Effector memory CD4-positive, alpha-beta T cell (primary cell): Measurements from ENCODE around the gene TMEM108.

ENCODE experiments used
- DNase-seq, 3 donors: peaks; one replicate each; pipeline ENCODE4 v3.0.0-alpha.2; 2020
- H3K27ac ChIP-seq: 2 replicates; pipeline ENCODE4 v1.7.0; 2013; ENCODE audit warnings: mild to moderate bottlenecking, low read length, moderate library complexity; ENCODE audit not compliant: insufficient read depth, poor library complexity, severe bottlenecking
- H3K27me3 ChIP-seq: replicated peaks from 2 replicates; pipeline ENCODE4 v1.7.0; 2013; ENCODE audit warnings: mild to moderate bottlenecking, low read length; ENCODE audit not compliant: insufficient read depth, control insufficient read depth, poor library complexity, severe bottlenecking
- H3K36me3 ChIP-seq: 2 replicates; pipeline ENCODE4 v1.7.0; 2013; ENCODE audit warnings: mild to moderate bottlenecking, low read length, moderate library complexity; ENCODE audit not compliant: control insufficient read depth, insufficient read depth
- H3K4me1 ChIP-seq: 2 replicates; pipeline ENCODE4 v1.7.0; 2013; ENCODE audit warnings: low read length, mild to moderate bottlenecking; ENCODE audit not compliant: control insufficient read depth, insufficient read depth, poor library complexity, severe bottlenecking
- H3K4me3 ChIP-seq: 2 replicates; pipeline ENCODE4 v1.7.0; 2013; ENCODE audit warnings: low read length, low read depth, mild to moderate bottlenecking; ENCODE audit not compliant: insufficient read depth, poor library complexity, severe bottlenecking
- H3K9me3 ChIP-seq: 2 replicates; pipeline ENCODE4 v1.7.0; 2013; ENCODE audit warnings: mild to moderate bottlenecking, low read length, moderate library complexity; ENCODE audit not compliant: control insufficient read depth

TMEM108 gene

GRCh38 chr3:133410191-133410892 lies 372.2 kb downstream of the TMEM108 start:
- no peaks in the 10 kb centered on the region for H3K36me3 ChIP-seq
- H3K27ac ChIP-seq: no peak overlapping the region
- DNase-seq: no peak
- no peaks in the 10 kb centered on the region for H3K4me1 ChIP-seq
- no peak overlapping the region for H3K4me3 ChIP-seq
- no peaks in the 10 kb centered on the region for H3K9me3 ChIP-seq
- H3K27me3 ChIP-seq: no peaks in the 10 kb centered on the region

DNA sequence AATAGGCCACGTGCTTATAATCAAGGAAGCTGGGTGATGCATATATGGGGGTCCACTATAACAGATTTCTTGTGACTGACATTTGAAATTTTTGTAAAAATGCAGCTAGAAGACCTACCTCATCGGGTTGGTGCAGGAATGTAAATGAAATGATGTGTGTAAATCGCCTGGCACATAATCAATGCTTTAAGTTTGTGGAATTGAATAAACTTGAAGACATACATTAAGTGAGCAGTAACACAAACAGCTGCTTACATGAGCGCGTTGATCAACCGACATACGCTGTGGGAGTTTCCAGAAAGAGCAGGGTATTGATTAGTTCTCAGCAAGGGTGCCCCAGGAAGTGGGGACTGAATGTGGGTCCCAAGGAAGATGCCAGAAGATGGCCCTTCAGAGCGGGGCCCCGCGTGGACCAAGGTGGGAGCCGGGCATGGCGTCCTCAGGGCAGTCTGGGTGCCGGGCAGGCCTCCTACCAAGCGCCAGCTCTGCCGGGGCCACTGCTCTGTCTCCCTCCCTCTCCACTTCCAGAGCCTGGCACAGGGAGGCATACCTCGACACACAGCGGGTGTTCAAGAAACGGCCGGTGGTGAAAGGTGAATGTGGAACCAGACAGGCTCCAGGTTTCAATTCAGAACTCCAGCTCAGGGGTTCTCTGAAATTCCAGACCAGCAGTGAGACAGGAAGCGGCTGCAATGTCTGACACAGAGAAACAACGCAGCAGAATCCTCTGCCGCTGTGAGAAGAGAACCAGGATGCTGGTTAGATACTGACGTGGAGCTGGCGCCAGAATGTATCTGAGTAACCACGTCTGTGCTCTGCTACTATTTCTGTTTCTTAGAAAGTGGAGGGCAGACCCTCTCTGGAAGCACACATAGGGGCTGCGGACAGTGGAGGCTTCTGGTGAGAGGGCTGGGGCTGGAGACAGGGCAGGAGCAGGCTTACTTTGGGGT lies 374.3 kb downstream of the TMEM108 start:
- Histone ChIP-seq H3K4me3 (no peak overlapping the region), H3K36me3 (no peaks in the 10 kb centered on the region), H3K4me1 (no peaks in the 10 kb centered on the region), H3K27ac (no peak overlapping the region), H3K9me3 (no peaks in the 10 kb centered on the region), H3K27me3 (no peaks in the 10 kb centered on the region)
- DNase-seq: no peak

GRCh38 chr3:133413161-133414020 lies 375.2 kb downstream of the TMEM108 start:
- DNase-seq: no peak
- no peak overlapping the region for H3K27ac ChIP-seq
- H3K4me1 ChIP-seq: no peaks in the 10 kb centered on the region
- H3K4me3 ChIP-seq: no peak overlapping the region
- H3K36me3 ChIP-seq: no peaks in the 10 kb centered on the region
- H3K9me3 ChIP-seq: no peaks in the 10 kb centered on the region
- no peaks in the 10 kb centered on the region for H3K27me3 ChIP-seq

GRCh38 chr3:133414021-133414392 lies 375.8 kb downstream of the TMEM108 start:
- H3K4me3 ChIP-seq: no peak overlapping the region
- no peak for DNase-seq
- H3K27me3 ChIP-seq: no peaks in the 10 kb centered on the region
- no peaks in the 10 kb centered on the region for H3K4me1 ChIP-seq
- no peaks in the 10 kb centered on the region for H3K9me3 ChIP-seq
- no peak overlapping the region for H3K27ac ChIP-seq
- no peaks in the 10 kb centered on the region for H3K36me3 ChIP-seq

- Histone ChIP-seq H3K4me1 (no peaks in the 10 kb centered on the region), H3K27ac (no peak overlapping the region), H3K27me3 (no peaks in the 10 kb centered on the region), H3K36me3 (no peaks in the 10 kb centered on the region), H3K4me3 (no peak overlapping the region), H3K9me3 (no peaks in the 10 kb centered on the region)
- DNase-seq: no peak
These were observed 380.2 kb downstream of the TMEM108 start for GRCh38 chr3:133418361-133418760.

DNA sequence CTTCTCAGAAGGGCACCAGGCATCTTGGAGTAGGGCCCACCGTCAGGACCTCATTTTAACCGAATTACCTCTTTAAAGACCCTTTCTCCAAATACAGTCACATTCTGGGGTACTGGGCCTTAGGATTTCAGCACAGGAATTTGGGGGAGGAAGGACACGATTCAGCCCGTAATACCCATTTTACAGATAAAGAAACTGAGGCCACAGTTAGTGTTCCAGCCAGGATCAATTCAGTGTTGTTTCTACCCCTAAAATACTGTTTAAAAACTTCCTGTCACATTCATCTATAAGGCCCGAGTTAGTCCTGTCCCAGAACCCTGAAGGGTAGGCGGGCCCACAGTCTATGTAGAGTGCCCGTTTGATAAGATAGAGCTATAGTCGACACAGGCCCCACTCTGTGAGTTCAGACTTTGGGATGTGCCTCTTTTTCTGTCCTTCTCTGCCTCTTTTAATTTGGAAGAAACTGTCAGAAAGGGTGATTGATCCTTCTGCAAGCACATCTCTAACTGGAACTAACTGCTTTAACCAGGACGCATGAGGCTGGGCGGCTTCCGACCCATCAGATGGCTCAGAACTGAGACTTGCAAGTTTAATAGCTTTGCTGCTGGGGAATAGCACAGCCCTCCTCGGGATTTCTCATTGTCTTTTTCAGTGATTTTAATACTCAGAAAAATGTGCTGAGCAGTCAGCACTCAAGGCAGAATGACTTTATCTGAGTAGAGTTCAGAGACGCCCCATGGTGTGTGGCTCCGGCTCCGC lies 381.1 kb downstream of the TMEM108 start:
- no peak for DNase-seq
- Histone ChIP-seq H3K4me3 (no peak overlapping the region), H3K36me3 (no peaks in the 10 kb centered on the region), H3K27me3 (no peaks in the 10 kb centered on the region), H3K4me1 (no peaks in the 10 kb centered on the region), H3K9me3 (no peaks in the 10 kb centered on the region), H3K27ac (no peak overlapping the region)

DNA sequence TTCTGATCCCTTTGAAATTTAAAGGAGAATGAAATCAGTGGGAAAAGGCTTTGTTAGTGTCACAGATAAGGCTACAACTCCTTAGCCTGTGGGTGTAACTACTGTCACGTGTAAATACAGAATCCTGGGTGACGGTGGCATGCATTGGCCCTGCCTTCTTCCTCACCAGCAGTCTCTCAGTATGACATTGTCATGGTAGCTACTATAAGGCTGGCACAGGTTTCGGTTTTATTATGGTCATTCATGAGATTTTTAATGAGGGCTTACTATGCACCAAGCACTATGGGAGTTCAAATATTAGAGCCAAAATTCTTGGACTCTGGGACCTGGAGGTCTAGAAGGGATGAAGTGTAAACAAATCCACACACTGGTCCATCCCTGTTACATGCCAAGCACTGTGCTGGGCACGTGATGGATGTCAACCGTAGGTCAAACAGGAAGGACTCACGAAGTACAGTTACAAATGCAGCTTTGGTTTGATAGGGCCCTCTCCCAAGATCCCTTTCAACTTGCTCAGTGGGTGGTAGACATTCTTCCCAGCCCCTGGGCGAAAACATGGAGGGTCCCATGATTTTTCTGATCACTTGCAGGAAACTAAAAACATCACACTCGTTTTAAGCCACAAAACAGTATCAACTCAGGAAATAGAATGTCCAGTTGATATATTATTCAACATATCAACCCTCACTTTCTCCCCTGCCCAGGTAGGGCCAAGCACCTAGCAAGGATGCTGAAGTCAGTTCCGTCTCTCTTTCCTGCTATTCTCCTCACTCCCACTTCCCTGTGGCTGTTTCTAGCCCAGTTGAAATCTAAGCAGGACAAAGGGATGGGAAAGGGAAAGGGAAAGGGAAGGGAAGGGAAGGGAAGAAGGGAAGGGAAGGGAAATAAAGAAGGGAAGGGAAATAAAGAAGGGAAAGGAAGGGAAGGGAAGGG lies 387.0 kb downstream of the TMEM108 start:
- no peaks in the 10 kb centered on the region for H3K4me1 ChIP-seq
- H3K36me3 ChIP-seq: no peaks in the 10 kb centered on the region
- H3K9me3 ChIP-seq: no peaks in the 10 kb centered on the region
- H3K27ac ChIP-seq: no peak overlapping the region
- no peak overlapping the region for H3K4me3 ChIP-seq
- H3K27me3 ChIP-seq: no peaks in the 10 kb centered on the region
- no peak for DNase-seq

GRCh38 chr3:133425898-133426297 lies 387.7 kb downstream of the TMEM108 start:
- no peaks in the 10 kb centered on the region for H3K27me3 ChIP-seq
- H3K4me3 ChIP-seq: no peak overlapping the region
- no peak for DNase-seq
- H3K36me3 ChIP-seq: no peaks in the 10 kb centered on the region
- H3K27ac ChIP-seq: no peak overlapping the region
- no peaks in the 10 kb centered on the region for H3K4me1 ChIP-seq
- no peaks in the 10 kb centered on the region for H3K9me3 ChIP-seq
